ENCODE results near the gene PNPLA5. TPM values are rescaled to one million over a fixed set of nuclear protein-coding genes. Genes with fewer than 3 reads are reported as not detected.

The PNPLA5 gene
- polyA plus RNA-seq, 1 donor (not counting 4 experiments of a cell fraction or from before 2014, with no cell fraction given) = not detected

- no peak for FAIRE-seq
- H3K9me3 ChIP-seq (ENCODE audit: control insufficient read depth, low read depth, low read length) = no peaks in the 10 kb centered on the region
- H3K27me3 ChIP-seq (ENCODE audit: control insufficient read depth, extremely low read depth, insufficient read depth, low read length) = peaks cover 6% of the 10 kb centered on the region
- dilution Hi-C loops (cut with MboI; ENCODE audit: extremely low pct_ligation_motif_present, low sequenced_read_pairs) = no loop called here
- H4K20me1 ChIP-seq (ENCODE audit: control insufficient read depth, extremely low read depth, insufficient read depth, low read length) = no peaks in the 10 kb centered on the region
- no peaks in the 10 kb centered on the region for H3K9me1 ChIP-seq (ENCODE audit: control insufficient read depth, extremely low read depth, insufficient read depth, low read length)
- H3K4me2 ChIP-seq (ENCODE audit: control insufficient read depth, extremely low read depth, insufficient read depth, low read depth, low read length) = no peak overlapping the region
- DNase-seq (ENCODE audit: low read depth, low spot score) = no peak
- H3K4me1 ChIP-seq (ENCODE audit: control insufficient read depth, extremely low read depth, insufficient read depth, low read length) = no peaks in the 10 kb centered on the region
- no peak overlapping the region for H3K9ac ChIP-seq (ENCODE audit: control insufficient read depth, extremely low read depth, insufficient read depth, low read length)
- no peaks in the 10 kb centered on the region for H3K36me3 ChIP-seq (ENCODE audit: control insufficient read depth in 2 of 2, extremely low read depth in 1 of 2, insufficient read depth in 2 of 2, low read length in 2 of 2)
- H3K4me3 ChIP-seq (ENCODE audit: control insufficient read depth in 2 of 3, extremely low read depth in 1 of 3, insufficient read depth in 2 of 3, low read depth in 1 of 3, low read length in 3 of 3) = no peak overlapping the region
- no peak overlapping the region for H3K27ac ChIP-seq (ENCODE audit: control insufficient read depth, insufficient read depth, low read length)
- TF ChIP-seq CTCF (optimal IDR thresholded peaks at IDR 0.05 in 1 of 3, IDR thresholded peaks at IDR 0.05 in 1 of 3, conservative IDR thresholded peaks at IDR 0.05 in 1 of 3; ENCODE audit: extremely low read depth in 1 of 3, insufficient read depth in 2 of 3, low read length in 3 of 3) = no peak
- TF ChIP-seq EZH2 (IDR thresholded peaks at IDR 0.05; ENCODE audit: low read length) = no peak
- H2AFZ ChIP-seq (ENCODE audit: control insufficient read depth, low read length) = no peak overlapping the region
- H3K79me2 ChIP-seq (ENCODE audit: control insufficient read depth, insufficient read depth, low read length) = no peaks in the 10 kb centered on the region
These were observed 58.2 kb downstream of the PNPLA5 start for GRCh38 chr22:43833286-43834240.

GRCh38 chr22:43832393-43833265 lies 59.2 kb downstream of the PNPLA5 start:
- Histone ChIP-seq H3K79me2 (ENCODE audit: control insufficient read depth, insufficient read depth, low read length) (no peaks in the 10 kb centered on the region), H4K20me1 (ENCODE audit: control insufficient read depth, extremely low read depth, insufficient read depth, low read length) (no peaks in the 10 kb centered on the region), H3K4me3 (ENCODE audit: control insufficient read depth in 2 of 3, extremely low read depth in 1 of 3, insufficient read depth in 2 of 3, low read depth in 1 of 3, low read length in 3 of 3) (no peak overlapping the region), H3K4me2 (ENCODE audit: control insufficient read depth, extremely low read depth, insufficient read depth, low read depth, low read length) (no peak overlapping the region), H2AFZ (ENCODE audit: control insufficient read depth, low read length) (no peak overlapping the region), H3K27ac (ENCODE audit: control insufficient read depth, insufficient read depth, low read length) (no peak overlapping the region), H3K9ac (ENCODE audit: control insufficient read depth, extremely low read depth, insufficient read depth, low read length) (no peak overlapping the region), H3K27me3 (ENCODE audit: control insufficient read depth, extremely low read depth, insufficient read depth, low read length) (peaks cover 6% of the 10 kb centered on the region), H3K9me3 (ENCODE audit: control insufficient read depth, low read depth, low read length) (no peaks in the 10 kb centered on the region), H3K9me1 (ENCODE audit: control insufficient read depth, extremely low read depth, insufficient read depth, low read length) (no peaks in the 10 kb centered on the region), H3K36me3 (ENCODE audit: control insufficient read depth in 2 of 2, extremely low read depth in 1 of 2, insufficient read depth in 2 of 2, low read length in 2 of 2) (no peaks in the 10 kb centered on the region), H3K4me1 (ENCODE audit: control insufficient read depth, extremely low read depth, insufficient read depth, low read length) (no peaks in the 10 kb centered on the region)
- dilution Hi-C loops (cut with MboI; ENCODE audit: extremely low pct_ligation_motif_present, low sequenced_read_pairs) = no loop called here
- no peak for DNase-seq (ENCODE audit: low read depth, low spot score)
- FAIRE-seq = no peak
- TF ChIP-seq EZH2 (IDR thresholded peaks at IDR 0.05; ENCODE audit: low read length) (no peak), CTCF (optimal IDR thresholded peaks at IDR 0.05 in 1 of 3, IDR thresholded peaks at IDR 0.05 in 1 of 3, conservative IDR thresholded peaks at IDR 0.05 in 1 of 3; ENCODE audit: extremely low read depth in 1 of 3, insufficient read depth in 2 of 3, low read length in 3 of 3) (no peak)
